Measurements from ENCODE around the gene RNF166.

RNF166 gene

GRCh38 chr16:88655733-88656281 lies 50.4 kb downstream of the RNF166 start:
- no peak overlapping the region for H3K4me2 ChIP-seq (ENCODE audit: insufficient read depth, low read length)
- TF ChIP-seq EZH2 (IDR thresholded peaks at IDR 0.05; ENCODE audit: borderline replicate concordance, low read depth, low read length, severe bottlenecking) (no peak), CTCF (IDR thresholded peaks at IDR 0.05; ENCODE audit: borderline replicate concordance, extremely low read depth, low read length, poor library complexity, severe bottlenecking) (no peak)
- H3K9me3 ChIP-seq (ENCODE audit: insufficient read depth, low read length, severe bottlenecking): no peaks in the 10 kb centered on the region
- ATAC-seq (ENCODE audit: insufficient read depth, low read depth): no peak
- H3K9ac ChIP-seq (ENCODE audit: low read depth, low read length): no peak overlapping the region
- H3K4me1 ChIP-seq (ENCODE audit: insufficient read depth, low read length): peaks cover 10% of the 10 kb centered on the region
- H3K27ac ChIP-seq (ENCODE audit: low read length): no peak overlapping the region
- peaks cover 82% of the 10 kb centered on the region for H3K36me3 ChIP-seq (ENCODE audit: insufficient read depth, low read length)
- no peak overlapping the region for H3K4me3 ChIP-seq (ENCODE audit: low read depth in 1 of 2, low read length in 2 of 2)
- peaks cover 33% of the 10 kb centered on the region for H3K79me2 ChIP-seq (ENCODE audit: insufficient read depth, low read length)
- DNase-seq: no peak
- no peak overlapping the region for H2AFZ ChIP-seq (ENCODE audit: low read depth, low read length)
- no peaks in the 10 kb centered on the region for H3K27me3 ChIP-seq (ENCODE audit: insufficient read depth, low read length, poor library complexity)
- peaks cover 50% of the 10 kb centered on the region for H4K20me1 ChIP-seq (ENCODE audit: insufficient read depth, low read length)

- H3K4me1 ChIP-seq (ENCODE audit: insufficient read depth, low read length): peaks cover 16% of the 10 kb centered on the region
- no peaks in the 10 kb centered on the region for H3K27me3 ChIP-seq (ENCODE audit: insufficient read depth, low read length, poor library complexity)
- no peak overlapping the region for H3K4me3 ChIP-seq (ENCODE audit: low read depth in 1 of 2, low read length in 2 of 2)
- H4K20me1 ChIP-seq (ENCODE audit: insufficient read depth, low read length): peaks cover 53% of the 10 kb centered on the region
- peaks cover 81% of the 10 kb centered on the region for H3K36me3 ChIP-seq (ENCODE audit: insufficient read depth, low read length)
- ATAC-seq (ENCODE audit: insufficient read depth, low read depth) (no peak), DNase-seq (no peak)
- TF ChIP-seq CTCF (IDR thresholded peaks at IDR 0.05; ENCODE audit: borderline replicate concordance, extremely low read depth, low read length, poor library complexity, severe bottlenecking) (no peak), EZH2 (IDR thresholded peaks at IDR 0.05; ENCODE audit: borderline replicate concordance, low read depth, low read length, severe bottlenecking) (no peak)
- no peak overlapping the region for H3K27ac ChIP-seq (ENCODE audit: low read length)
- H3K9me3 ChIP-seq (ENCODE audit: insufficient read depth, low read length, severe bottlenecking): no peaks in the 10 kb centered on the region
- no peak overlapping the region for H3K4me2 ChIP-seq (ENCODE audit: insufficient read depth, low read length)
- no peak overlapping the region for H3K9ac ChIP-seq (ENCODE audit: low read depth, low read length)
- peaks cover 34% of the 10 kb centered on the region for H3K79me2 ChIP-seq (ENCODE audit: insufficient read depth, low read length)
- no peak overlapping the region for H2AFZ ChIP-seq (ENCODE audit: low read depth, low read length)
Observed at GRCh38 chr16:88655053-88655732, 51.0 kb downstream of the RNF166 start.

- Histone ChIP-seq H3K4me3 (ENCODE audit: low read depth in 1 of 2, low read length in 2 of 2) (no peak overlapping the region), H2AFZ (ENCODE audit: low read depth, low read length) (no peak overlapping the region), H3K4me2 (ENCODE audit: insufficient read depth, low read length) (no peak overlapping the region), H3K27ac (ENCODE audit: low read length) (no peak overlapping the region), H3K79me2 (ENCODE audit: insufficient read depth, low read length) (peaks cover 34% of the 10 kb centered on the region), H3K9me3 (ENCODE audit: insufficient read depth, low read length, severe bottlenecking) (no peaks in the 10 kb centered on the region), H3K27me3 (ENCODE audit: insufficient read depth, low read length, poor library complexity) (no peaks in the 10 kb centered on the region), H3K9ac (ENCODE audit: low read depth, low read length) (no peak overlapping the region), H4K20me1 (ENCODE audit: insufficient read depth, low read length) (peaks cover 58% of the 10 kb centered on the region), H3K4me1 (ENCODE audit: insufficient read depth, low read length) (peaks cover 23% of the 10 kb centered on the region), H3K36me3 (ENCODE audit: insufficient read depth, low read length) (peaks cover 80% of the 10 kb centered on the region)
- ATAC-seq (ENCODE audit: insufficient read depth, low read depth): no peak
- TF ChIP-seq EZH2 (IDR thresholded peaks at IDR 0.05; ENCODE audit: borderline replicate concordance, low read depth, low read length, severe bottlenecking) (no peak), CTCF (IDR thresholded peaks at IDR 0.05; ENCODE audit: borderline replicate concordance, extremely low read depth, low read length, poor library complexity, severe bottlenecking) (no peak)
- no peak for DNase-seq
Observed at GRCh38 chr16:88654363-88655052, 51.7 kb downstream of the RNF166 start.

Data from DND-41 (cell line).